Astrocyte (in vitro differentiated cells and primary cell): Measurements from ENCODE around the gene DDX4. TPM values are rescaled to one million over a fixed set of nuclear protein-coding genes. Genes with fewer than 3 reads are reported as not detected.
"Not testable (repeated sequence)": the region's sequence is repeated elsewhere in the genome, so short reads cannot be mapped to it uniquely, and the experiment has no call there.

Source experiments
- DNase-seq: peaks from one replicate; pipeline ENCODE4 v3.0.0-alpha.2; 2010; ENCODE audit warnings: low read depth
- FAIRE-seq: peaks from 2 replicates; lab custom pipeline; 2011; peaks lifted over from hg19 to GRCh38; lab: Jason Lieb, UNC
- H2AFZ ChIP-seq: 2 replicates; pipeline ENCODE4 v1.6.0; 2012; ENCODE audit warnings: low read depth, low read length, inconsistent platforms
- H3K27ac ChIP-seq: 2 replicates; pipeline ENCODE4 v1.5.1; 2011; ENCODE audit warnings: low read depth, low read length, inconsistent platforms
- H3K27me3 ChIP-seq: 2 replicates; pipeline ENCODE4 v1.6.0; 2011; ENCODE audit warnings: low read length, inconsistent platforms; ENCODE audit not compliant: insufficient read depth
- H3K36me3 ChIP-seq: 2 replicates; pipeline ENCODE4 v1.5.1; 2011; ENCODE audit warnings: low read length, inconsistent platforms; ENCODE audit not compliant: insufficient read depth
- H3K4me1 ChIP-seq: 2 replicates; pipeline ENCODE4 v1.5.1; 2011; ENCODE audit warnings: low read length, inconsistent platforms; ENCODE audit not compliant: insufficient read depth
- H3K4me2 ChIP-seq: 2 replicates; pipeline ENCODE4 v1.6.0; 2012; ENCODE audit warnings: low read length, inconsistent platforms
- H3K4me3 ChIP-seq: 2 replicates; pipeline ENCODE4 v1.5.1; 2011; ENCODE audit warnings: low read depth, mild to moderate bottlenecking, low read length, inconsistent platforms; ENCODE audit not compliant: insufficient read depth
- H3K79me2 ChIP-seq: 2 replicates; pipeline ENCODE4 v1.6.0; 2012; ENCODE audit warnings: mild to moderate bottlenecking, low read length, inconsistent platforms; ENCODE audit not compliant: insufficient read depth
- H3K9ac ChIP-seq: 2 replicates; pipeline ENCODE4 v1.6.0; 2012; ENCODE audit warnings: mild to moderate bottlenecking, low read length, inconsistent platforms
- H3K9me3 ChIP-seq: 2 replicates; pipeline ENCODE4 v1.5.1; 2012; ENCODE audit warnings: low read depth, mild to moderate bottlenecking, low read length, inconsistent platforms; ENCODE audit not compliant: insufficient read depth
- H4K20me1 ChIP-seq: 2 replicates; pipeline ENCODE4 v1.6.0; 2012; ENCODE audit warnings: low read length, inconsistent platforms; ENCODE audit not compliant: insufficient read depth
- H3K27ac Mint-ChIP-seq: one replicate; pipeline ENCODE4 v1.8.0; 2021; ENCODE audit warnings: mild to moderate bottlenecking, mixed read lengths; ENCODE audit not compliant: unreplicated experiment
- H3K27me3 Mint-ChIP-seq: one replicate; pipeline ENCODE4 v1.8.0; 2021; ENCODE audit warnings: low read depth, mixed read lengths; ENCODE audit not compliant: unreplicated experiment
- H3K36me3 Mint-ChIP-seq: one replicate; pipeline ENCODE4 v1.8.0; 2021; ENCODE audit warnings: low read depth, mixed read lengths; ENCODE audit not compliant: unreplicated experiment
- H3K4me1 Mint-ChIP-seq: one replicate; pipeline ENCODE4 v1.8.0; 2021; ENCODE audit warnings: low read depth, mixed read lengths; ENCODE audit not compliant: unreplicated experiment
- H3K4me3 Mint-ChIP-seq: one replicate; pipeline ENCODE4 v1.8.0; 2021; ENCODE audit warnings: mild to moderate bottlenecking, moderate library complexity, mixed read lengths; ENCODE audit not compliant: unreplicated experiment
- H3K9me3 Mint-ChIP-seq: one replicate; pipeline ENCODE4 v1.8.0; 2021; ENCODE audit warnings: mild to moderate bottlenecking, mixed read lengths; ENCODE audit not compliant: unreplicated experiment
- CTCF ChIP-seq: IDR thresholded peaks from 2 replicates; pipeline ENCODE4 v1.5.1; 2011; ENCODE audit warnings: low read depth, mild to moderate bottlenecking, inconsistent platforms, low read length, moderate library complexity; ENCODE audit not compliant: insufficient read depth
- EZH2 ChIP-seq: IDR thresholded peaks from 2 replicates; pipeline ENCODE4 v1.6.1; 2012; ENCODE audit warnings: mild to moderate bottlenecking, low read length, inconsistent platforms; ENCODE audit not compliant: insufficient read depth
- total RNA-seq: library from RNA; stranded (reverse); gene quantifications from 2 replicates; pipeline ENCODE4 v1.2.1, GENCODE V29; 2021

The DDX4 gene
- total RNA-seq, 1 donor from 2014 or later = not detected

GRCh38 chr5:55758231-55758630, 20.4 kb downstream of the DDX4 start:
- FAIRE-seq (no peak), DNase-seq (no peak)
- Mint-ChIP-seq H3K4me1 (no peaks in the 10 kb centered on the region), H3K27me3 (no peaks in the 10 kb centered on the region), H3K4me3 (no peak overlapping the region), H3K36me3 (no peaks in the 10 kb centered on the region), H3K9me3 (no peaks in the 10 kb centered on the region), H3K27ac (no peak overlapping the region)
- Histone ChIP-seq H3K9me3 (no peaks in the 10 kb centered on the region), H3K36me3 (no peaks in the 10 kb centered on the region), H3K79me2 (no peaks in the 10 kb centered on the region), H3K4me3 (no peak overlapping the region), H3K4me2 (no peak overlapping the region), H2AFZ (no peak overlapping the region), H4K20me1 (no peaks in the 10 kb centered on the region), H3K4me1 (no peaks in the 10 kb centered on the region), H3K9ac (no peak overlapping the region), H3K27ac (no peak overlapping the region), H3K27me3 (no peaks in the 10 kb centered on the region)
- TF ChIP-seq CTCF = no peak
- no peak for TF ChIP-seq EZH2

GRCh38 chr5:55758714-55759113, 20.9 kb downstream of the DDX4 start:
- H3K9me3 Mint-ChIP-seq = no peaks in the 10 kb centered on the region
- Histone ChIP-seq H4K20me1 (no peaks in the 10 kb centered on the region), H3K36me3 (no peaks in the 10 kb centered on the region), H3K79me2 (no peaks in the 10 kb centered on the region), H3K27ac (no peak overlapping the region), H3K4me1 (no peaks in the 10 kb centered on the region), H3K4me2 (no peak overlapping the region), H3K9ac (no peak overlapping the region), H3K27me3 (no peaks in the 10 kb centered on the region), H2AFZ (no peak overlapping the region), H3K9me3 (no peaks in the 10 kb centered on the region), H3K4me3 (no peak overlapping the region)
- no peak for DNase-seq
- TF ChIP-seq CTCF (no peak), EZH2 (no peak)
- no peak for FAIRE-seq
- no peaks in the 10 kb centered on the region for H3K4me1 Mint-ChIP-seq
- H3K27me3 Mint-ChIP-seq = no peaks in the 10 kb centered on the region
- no peaks in the 10 kb centered on the region for H3K36me3 Mint-ChIP-seq
- no peak overlapping the region for H3K27ac Mint-ChIP-seq
- H3K4me3 Mint-ChIP-seq = no peak overlapping the region

GRCh38 chr5:55761721-55762120, 23.9 kb downstream of the DDX4 start:
- H3K4me2 ChIP-seq, H3K27me3 Mint-ChIP-seq, H3K4me1 Mint-ChIP-seq, H3K4me3 Mint-ChIP-seq, DNase-seq, H3K4me1 ChIP-seq, H3K4me3 ChIP-seq, H2AFZ ChIP-seq, H3K27ac ChIP-seq, H4K20me1 ChIP-seq, H3K9me3 ChIP-seq, FAIRE-seq, H3K36me3 ChIP-seq, H3K27me3 ChIP-seq, H3K9ac ChIP-seq, H3K36me3 Mint-ChIP-seq, H3K9me3 Mint-ChIP-seq, H3K79me2 ChIP-seq, H3K27ac Mint-ChIP-seq: not testable (repeated sequence)
